ENCODE data around the gene TRMU.
"Not testable (repeated sequence)": the region's sequence is repeated elsewhere in the genome, so short reads cannot be mapped to it uniquely, and the experiment has no call there.

Gene TRMU

DNA sequence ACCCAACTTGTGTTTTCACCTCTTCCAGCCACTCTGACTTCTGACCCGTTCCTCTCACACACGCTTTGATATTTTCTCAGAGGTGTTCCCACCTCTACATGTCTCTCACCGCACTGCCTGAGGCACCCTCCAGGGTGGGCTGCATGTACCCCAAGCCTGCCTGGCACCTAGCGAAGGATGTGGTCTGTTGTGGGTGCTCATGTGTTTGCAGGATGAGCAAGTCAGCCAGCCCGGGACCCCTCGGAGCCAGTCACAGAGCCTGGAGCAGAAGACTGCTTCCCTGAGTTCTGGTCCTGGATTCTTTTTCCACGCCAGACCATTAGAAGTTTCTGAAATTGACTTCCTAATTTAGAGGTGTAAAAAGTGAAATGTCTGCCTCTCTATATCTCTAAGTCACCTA lies 35.0 kb upstream of the TRMU start:
- DNase-seq, result no peak

DNA sequence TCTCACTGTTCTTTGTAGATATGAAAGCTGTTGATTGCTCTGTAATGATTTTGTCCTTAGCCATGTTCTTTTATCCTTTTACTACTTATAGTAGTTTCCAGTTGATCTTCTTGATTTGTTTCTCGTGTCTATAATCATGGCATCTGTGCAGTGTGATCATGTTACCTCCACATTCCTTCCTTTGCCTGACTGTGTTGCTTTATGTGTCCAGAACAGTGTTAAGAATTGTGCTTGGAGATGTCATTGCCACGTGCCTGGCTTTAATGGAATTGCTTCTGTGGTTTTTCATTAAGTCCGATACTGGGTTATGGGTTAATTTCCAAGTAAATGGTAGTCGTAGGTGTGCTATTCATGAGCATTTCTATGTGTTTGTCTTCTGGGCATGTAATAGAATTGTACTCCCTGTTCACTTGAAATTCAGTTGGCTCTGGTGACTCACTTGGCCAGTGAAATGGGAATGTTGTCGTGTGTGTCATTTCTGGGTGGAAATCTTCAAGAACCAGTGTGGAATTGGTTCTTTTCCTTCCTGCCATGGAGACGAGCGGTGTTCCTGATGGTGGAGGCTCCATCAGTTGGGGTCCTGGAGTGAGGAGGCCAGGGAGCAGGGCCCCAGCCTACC lies 32.1 kb upstream of the TRMU start:
- DNase-seq, result no peak

DNA sequence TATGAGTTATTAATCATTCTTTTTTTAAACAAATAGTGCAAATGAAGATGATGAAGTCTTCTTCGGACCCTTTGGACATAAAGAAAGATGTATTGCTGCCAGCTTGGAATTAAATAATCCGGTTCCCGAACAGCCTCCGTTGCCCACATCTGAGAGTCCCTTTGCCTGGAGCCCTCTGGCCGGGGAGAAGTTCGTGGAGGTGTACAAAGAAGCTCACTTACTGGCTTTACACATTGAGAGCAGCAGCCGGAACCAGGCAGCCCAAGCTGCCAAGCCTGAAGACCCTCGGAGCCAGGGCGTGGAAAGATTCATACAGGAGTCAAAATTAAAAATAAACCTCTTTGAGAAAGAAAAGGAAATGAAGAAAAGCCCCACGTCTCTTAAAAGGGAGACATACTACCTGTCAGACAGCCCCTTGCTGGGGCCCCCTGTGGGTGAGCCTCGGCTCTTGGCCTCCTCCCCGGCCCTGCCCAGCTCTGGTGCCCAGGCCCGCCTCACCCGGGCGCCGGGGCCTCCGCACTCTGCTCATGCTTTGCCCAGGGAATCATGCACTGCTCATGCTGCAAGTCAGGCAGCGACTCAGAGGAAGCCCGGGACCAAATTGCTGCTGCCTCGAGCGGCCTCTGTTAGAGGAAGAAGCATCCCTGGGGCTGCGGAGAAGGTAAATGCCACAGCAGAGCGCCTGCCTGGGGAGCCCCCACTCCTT lies 27.1 kb upstream of the TRMU start:
- DNase-seq, result no peak

DNA sequence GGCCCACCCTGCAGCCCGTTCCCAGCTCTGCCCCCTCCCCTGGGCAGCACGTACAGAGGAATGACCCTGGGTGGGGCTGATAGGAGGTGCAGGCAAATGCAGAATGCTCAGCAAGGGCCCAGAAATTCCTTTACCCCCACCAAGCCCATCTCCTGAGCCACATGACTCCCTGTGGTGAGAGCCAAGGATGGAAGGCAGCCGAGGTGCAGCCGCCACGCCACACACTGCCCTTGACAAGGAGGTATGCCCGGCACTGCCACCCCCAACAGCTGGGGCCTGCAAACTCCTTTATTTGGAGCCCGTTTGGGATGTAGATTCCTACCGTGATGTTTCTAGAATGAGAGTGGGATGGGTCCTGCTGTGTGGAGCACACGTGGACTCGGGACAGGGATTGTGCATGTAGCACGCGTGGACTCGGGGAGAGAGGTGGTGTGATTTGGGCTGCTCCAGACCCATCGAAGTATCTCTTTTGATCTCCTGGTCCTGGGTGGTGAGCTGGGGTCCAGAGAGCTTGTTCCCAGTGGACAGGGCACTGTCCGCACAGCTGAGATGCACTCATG lies 25.9 kb upstream of the TRMU start:
- no peak for DNase-seq

DNA sequence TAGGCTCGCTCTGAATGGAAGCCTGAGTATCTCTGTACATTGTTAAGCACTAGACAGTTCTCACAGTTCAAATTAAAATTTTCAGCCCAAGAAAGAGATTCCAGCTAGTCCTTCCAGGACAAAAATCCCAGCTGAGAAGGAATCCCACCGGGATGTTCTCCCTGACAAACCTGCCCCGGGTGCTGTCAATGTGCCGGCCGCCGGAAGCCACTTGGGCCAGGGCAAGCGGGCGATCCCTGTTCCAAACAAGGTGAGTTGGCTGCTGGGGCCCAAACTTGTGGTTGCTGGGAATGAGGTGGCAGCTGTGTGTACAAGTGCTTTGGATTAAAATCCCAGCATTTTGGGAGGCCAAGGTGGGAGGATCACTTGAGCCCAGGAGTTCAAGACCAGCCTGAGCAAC lies 23.5 kb upstream of the TRMU start:
- DNase-seq, result no peak

DNA sequence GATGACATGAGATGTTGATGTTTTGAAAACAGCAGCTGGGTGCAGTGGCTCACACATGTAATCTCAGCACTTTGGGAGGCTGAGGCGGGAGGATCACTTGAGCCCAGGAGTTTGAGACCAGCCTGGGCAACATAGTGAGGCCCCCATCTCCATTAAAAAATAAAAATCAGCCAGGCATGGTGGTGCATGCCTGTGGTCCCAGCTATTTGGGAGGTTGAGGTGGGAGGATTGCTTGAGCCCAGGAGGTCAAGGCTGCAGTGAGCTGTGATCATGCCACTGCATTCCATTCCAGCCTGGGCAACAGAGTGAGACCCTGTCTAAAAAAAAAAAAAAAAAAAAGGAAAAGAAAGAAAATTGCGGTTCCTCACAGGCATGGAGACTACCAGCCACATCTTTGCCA lies 22.7 kb upstream of the TRMU start:
- not testable (repeated sequence) for DNase-seq

DNA sequence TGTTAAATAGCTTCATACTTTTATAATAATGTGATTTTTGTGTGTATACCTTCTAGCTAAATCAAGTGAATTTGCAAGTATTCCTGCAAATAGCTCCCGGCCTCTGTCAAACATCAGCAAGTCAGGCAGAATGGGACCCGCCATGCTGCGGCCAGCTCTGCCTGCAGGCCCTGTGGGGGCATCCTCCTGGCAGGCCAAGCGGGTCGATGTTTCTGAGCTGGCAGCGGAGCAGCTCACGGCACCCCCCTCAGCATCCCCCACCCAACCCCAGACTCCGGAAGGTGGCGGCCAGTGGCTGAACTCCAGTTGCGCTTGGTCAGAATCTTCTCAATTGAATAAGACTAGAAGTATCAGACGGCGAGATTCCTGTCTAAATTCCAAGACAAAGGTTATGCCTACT lies 19.5 kb upstream of the TRMU start:
- DNase-seq, result no peak

DNA sequence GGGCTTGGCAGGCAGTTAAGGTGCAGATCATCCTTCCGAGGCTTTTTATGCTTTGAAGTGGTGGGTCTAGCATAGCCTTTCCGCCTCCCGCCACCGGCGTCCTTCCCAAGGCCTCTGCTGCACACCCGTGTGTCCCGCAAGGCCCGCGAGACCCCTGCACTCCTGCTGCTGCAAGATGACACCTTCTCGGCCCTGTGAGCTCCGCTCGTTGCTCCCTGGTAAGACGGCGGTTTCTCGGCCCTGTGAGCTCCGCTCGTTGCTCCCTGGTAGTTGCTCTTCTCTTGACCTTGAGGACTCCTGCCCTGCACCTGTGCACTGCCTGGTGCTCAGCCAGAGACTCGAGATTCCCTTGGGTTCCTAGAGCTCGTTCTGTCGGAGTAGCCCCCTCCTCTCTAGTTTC lies 17.9 kb upstream of the TRMU start:
- no peak for DNase-seq

DNA sequence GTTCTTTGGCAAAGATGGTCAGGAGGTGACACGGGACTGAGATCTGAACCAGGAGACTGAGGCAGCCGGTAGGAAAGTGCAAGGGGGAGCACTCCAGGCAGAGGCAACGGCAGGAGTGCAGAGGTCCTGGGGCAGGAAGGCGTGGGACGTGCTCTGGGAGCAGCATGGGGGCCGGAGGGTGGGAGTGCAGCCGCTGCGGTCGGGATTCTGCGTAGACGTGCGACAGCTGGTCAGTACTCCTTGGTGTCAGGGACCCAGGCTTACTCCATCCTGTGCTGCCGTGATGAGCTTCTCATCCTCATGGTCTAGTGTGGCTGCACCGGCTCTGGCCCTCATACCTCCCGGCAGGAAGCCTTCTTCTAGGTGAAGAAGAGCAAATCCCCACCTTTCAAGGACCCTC lies 16.9 kb upstream of the TRMU start:
- DNase-seq, result no peak

DNA sequence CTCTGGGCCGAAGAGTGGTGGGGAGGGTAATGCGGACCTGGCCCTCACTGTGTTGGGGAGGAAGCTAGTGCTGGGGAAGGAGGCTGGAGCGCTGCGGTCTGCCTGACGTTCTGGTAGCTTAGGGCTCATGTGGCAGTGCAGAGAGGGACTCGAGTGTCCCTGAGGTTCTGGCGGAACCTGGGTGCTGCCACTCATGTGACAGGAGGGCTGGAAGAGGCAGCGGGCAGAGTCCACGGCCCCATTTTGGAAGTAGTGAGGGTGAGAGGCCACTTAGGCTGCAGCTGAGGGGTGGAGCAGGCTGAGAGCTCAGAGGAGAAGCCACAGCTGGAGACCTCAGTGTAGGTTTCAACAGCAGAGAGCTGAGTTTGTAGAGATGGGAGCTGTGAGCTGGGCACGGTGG lies 16.2 kb upstream of the TRMU start:
- no peak for DNase-seq

DNA sequence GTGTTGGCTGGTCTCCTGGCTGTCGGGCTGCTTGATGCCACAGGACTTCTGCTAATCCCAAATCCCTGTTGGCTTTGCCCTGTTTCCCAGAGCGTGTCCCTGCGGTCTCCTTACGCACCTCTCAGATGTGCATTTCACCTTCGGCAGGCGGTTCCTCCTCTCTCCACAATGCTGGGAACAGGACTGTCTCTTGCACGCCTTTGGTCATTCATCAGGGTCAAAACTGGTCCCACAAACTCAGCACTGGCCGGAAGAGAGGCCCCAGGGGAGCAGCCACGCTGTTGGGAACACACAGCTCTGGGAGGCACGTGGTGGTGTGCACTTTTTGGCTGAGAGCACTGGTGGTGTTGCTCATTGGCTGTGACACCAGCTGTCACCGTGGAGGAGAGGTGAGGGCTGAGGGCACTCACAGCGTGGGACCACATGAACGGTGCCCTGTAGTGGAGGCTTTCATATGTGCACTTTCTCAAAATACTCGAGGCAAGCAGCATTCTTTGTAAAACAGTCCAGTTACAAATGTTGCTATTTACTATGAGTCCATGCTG lies 15.3 kb upstream of the TRMU start:
- DNase-seq, result no peak

DNA sequence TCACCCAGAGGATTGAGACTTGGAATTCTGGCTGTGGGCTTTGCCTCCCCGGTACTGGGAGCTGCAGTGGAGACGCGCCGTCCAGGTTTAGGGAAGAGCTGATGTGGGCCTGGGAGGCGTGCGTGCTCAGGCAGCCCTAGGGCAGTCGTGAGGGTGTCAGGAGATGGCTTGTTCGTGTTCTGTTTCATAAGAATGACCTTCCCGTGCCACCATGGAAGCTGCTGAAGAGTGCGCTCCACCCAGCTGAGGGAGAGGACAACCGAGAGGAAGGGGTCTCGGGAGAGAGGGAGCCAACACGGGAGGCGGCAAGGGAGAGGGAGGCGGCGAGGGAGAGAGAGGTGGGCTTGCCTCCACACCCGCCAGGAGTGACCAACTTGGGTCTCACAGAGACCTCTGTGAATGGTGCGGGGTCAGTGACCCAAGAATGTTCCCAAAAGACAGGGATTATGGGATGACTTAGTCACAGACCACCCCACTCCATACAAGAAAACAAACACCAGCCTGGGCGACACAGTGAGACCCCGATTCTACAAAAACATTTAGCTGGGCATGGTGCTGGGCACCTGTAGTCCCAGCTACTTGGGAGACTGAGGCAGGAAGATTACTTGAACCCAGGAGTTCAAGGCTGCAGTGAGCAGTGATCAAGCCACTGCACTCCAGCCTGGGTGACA lies 14.7 kb upstream of the TRMU start:
- no peak for DNase-seq

DNA sequence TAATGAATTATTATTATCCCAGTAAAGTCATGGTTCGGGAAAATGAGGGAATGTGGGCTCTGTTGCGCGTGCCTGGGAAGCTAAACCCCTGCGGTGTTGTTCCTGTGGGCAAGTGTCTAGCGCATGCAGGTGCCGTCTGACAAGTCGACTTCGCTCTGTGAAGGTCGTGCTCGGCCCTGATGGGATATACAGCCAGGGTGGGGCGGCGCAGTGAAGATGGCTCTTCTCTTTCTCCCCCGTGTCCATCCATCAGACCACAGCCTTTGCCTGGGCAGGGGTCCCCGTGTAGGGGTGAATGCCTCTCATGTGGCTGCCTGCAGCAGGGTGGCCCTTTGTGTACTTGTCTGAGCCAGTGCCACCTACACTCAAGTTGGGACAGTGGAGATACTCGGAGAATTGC lies 12.8 kb upstream of the TRMU start:
- DNase-seq, result no peak

DNA sequence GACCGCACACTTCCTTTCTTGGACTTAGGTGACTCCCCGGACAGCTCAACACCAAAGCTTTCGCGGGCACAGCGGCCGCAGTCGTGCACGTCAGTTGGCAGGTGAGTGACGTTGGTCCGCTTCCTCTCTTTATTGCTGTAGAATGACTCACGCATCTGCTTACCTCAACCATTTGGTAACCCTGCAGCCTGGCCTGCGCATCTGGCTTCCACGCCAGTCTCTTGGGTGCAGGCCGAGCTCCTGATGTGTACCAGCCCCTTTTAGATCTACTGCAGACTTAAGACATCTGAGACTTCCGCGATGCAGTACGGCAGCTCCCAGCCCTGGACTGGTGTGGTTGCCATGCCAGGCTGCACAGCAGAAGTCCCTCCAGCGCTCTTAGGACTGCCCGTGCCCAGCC lies 12.4 kb upstream of the TRMU start:
- no peak for DNase-seq

DNA sequence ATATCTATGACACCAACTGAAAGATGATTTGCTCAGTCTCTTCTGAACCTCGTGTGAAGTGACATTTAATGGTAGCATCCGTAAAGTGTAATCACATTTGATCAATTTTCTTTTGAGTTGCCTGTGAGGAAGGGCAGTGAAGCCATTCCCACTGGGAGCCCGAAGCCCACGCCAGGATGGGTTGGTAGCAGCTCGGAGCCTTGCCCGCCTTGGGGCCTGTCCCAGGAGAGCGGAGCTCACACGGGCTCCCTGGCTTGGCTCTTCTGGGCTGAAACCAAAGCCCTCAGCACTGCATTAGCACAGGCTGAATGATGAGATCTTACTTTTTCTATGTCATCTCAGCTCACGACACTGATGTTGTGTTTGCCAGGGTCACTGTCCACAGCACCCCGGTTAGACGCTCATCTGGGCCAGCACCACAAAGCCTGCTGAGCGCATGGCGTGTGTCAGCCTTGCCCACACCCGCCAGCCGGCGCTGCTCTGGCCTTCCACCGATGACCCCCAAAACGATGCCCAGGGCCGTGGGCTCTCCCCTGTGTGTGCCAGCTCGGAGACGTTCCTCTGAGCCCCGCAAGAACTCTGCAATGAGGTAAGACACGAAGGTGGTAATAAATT lies 9.3 kb upstream of the TRMU start:
- no peak for DNase-seq

DNA sequence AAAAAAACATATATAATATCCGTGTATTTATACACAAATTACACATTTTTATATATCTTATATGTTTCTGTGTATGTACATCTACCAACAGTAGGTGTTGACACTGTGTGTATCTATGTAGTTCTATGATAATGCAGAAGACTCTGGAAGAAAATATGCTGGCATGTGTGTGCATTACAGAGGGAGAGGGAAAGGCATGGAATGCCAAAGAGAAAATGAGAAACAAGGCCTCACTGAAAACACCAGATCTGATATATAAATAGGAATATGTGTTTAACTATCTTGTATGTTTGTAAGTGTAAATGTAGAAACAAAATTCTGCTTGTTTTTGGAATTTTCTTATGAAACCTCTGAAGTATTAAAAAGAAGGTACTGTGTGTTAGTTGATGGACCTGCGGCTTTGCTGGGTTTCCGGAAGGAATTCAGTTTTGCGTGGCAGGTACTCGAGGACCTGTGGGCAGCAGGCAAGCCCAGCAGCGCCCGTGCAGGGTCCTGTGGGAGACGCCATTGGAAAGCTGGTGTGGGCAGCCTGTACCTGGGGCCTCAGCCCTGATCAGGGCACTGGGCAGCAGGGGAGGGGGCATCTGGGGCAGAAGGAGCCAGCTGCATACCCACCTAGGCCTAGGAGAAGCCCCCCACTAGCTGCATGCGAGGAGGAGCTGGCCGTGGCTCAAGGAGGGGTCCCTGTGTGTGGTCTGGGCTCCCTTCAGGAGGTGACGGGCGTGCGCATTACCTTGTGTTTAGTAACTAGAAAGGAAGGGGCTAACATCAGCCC lies 7.6 kb upstream of the TRMU start:
- no peak for DNase-seq

DNA sequence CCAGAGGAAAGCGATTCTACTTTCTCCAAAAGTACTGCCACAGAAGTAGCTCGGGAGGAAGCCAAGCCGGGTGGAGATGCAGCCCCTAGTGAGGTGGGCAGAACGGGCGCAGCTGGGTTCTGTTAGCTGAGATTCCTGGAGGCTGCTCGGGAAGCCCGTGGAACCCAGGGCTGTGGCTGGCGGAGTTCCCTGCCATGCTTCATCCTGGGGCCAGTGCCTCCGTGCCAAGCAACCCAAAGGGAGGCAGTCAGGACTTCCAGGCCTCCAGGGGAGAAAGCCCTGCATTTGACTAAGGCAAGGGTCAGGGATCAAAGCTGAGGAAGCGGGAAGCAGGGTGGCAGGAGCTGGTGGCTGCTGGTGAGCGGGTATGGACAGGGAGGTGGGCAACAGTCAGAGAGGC lies 6.7 kb upstream of the TRMU start:
- no peak for DNase-seq

DNA sequence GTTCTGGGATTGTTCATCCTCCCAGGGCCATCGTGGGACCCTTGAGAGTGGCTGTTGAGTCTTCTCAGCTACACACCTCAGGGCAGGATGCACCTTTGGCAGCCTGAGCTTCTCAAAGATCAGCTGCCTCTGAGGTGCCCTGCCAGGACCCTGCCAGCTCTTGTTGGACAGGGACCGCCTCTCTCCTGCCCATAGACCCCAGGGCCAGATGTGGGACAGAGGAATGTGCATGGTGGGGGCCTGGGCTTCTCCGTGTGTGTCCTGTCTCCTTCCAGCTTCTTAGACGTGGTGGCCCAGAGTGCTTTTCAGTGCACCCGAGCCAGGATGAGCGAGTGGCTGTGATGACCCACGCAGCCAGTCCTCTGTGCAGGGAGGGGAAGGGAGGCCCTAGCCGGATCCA lies 5.9 kb upstream of the TRMU start:
- no peak for DNase-seq

DNA sequence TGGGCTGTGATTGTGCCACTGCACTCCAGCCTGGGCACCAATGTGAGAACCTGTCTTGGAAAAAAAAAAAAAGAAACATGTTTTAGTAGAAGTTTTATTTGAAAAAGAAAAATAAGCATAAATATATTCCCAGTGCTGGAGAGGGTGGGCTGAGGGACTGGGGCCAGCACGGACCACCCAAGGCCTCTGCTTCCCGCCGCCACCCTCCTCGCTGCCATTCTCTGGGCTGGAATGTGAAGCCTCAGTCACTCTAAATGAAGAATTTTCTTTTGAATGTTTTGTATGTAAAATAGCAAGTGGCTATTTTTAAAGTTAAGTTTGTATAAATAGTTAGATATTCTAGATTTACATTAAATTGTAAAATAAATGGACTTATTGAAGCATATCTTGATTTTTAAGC lies 5.1 kb upstream of the TRMU start:
- no peak for DNase-seq

DNA sequence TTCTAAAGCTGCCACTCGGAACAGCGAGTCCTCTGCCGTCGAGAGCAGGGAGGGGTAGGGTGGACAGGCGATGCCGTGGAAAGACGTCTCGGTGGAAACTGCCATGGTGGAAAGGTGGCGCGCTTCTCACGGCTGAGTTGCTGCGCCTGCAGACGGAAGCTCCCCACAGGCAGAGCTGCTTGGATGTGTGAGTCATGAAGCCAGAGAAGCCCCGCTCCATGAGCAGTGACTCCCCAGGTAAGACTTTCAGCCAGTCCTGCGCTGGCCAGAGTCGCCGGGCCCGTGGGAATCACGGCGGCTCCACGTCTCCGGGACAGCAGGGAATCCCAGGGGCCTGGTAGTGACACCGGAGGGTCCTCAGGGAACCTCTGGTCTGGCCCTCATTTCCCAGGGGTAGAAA lies 4.0 kb upstream of the TRMU start:
- DNase-seq, result no peak

DNA sequence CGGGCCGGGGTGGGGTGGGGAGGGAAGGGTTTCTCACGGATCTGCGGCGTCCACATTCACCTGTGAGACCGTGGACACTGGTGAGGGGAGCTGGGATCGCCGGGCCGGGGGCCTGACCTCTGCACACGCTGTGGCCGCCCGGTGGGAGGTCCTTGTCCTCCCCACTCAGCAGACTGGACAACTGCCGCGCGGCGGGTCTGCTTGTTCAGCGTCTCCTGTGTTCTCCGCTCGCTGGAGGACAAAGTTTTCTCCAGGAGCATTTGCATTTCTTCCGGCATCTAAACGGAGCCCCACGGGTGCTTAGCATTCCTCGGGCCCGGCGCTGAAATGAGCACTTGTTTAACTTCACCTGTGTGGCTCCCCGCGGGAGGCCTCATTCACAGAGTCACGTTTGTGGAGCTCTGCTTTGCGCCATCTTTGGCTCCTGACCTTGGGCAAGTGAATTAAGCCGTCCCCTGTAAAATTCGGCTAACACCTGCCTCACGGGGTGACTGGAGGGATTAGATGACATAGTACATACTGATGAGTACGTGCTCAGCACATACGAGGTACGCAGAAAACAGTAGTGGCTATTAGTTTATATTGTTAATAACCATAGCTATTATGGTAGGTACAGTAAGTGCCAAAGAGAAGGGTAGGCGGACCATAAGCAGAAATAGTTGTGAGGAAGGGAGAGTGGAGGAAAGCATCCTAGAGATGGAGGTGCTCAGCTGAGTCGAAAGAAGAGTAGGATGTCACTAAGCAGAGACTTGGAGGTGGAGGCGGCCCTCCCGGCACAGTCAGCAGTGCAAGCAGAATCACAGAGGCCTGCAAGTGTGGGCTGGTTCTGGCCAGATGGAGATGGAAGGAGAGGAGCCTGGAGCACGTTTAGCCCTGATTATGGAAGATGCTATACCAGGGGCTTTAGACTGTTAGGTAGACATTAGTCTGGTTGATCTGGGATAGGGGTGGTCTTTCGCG lies 885 bp downstream of the TRMU start:
- DNase-seq, result no peak

DNA sequence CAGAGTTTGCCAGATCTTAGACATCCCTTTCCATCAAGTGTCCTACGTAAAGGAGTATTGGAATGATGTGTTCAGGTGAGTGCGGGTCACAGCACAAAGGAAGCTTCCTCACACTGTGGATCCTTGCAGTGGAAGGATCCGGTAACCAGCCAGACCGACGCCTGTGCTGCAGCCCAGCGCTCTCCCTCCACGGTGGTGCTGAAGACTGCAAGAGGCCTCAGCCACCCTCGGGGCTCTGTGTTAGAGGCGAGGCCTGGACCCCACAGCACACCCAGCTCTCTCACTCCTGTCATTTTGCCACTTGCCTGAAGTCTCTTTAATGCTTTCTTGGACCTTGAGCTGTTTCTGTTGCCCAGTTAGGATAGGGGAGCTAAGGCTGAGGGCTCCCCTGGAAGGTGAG lies 2.4 kb downstream of the TRMU start:
- DNase-seq, result no peak

All from HCEC 1CT (cell line).